C4-2B (cell line): ENCODE data around the gene SPOCK3.
"Not testable (repeated sequence)": the region's sequence is repeated elsewhere in the genome, so short reads cannot be mapped to it uniquely, and the experiment has no call there.

ENCODE experiments used
- H3K27ac ChIP-seq: fragments of 450-650 bp; 2 replicates; pipeline ENCODE4 v1.5.1; 2017
- ZFX ChIP-seq: fragments of 450-650 bp; IDR thresholded peaks from 2 replicates; pipeline ENCODE4 v1.6.1; 2017
- TF ChIP-seq, protein P1 (sequence below): fragments of 450-650 bp; conservative IDR thresholded peaks from 2 replicates; pipeline ENCODE4 v1.5.1; 2017; ENCODE audit warnings: mild to moderate bottlenecking

SPOCK3 gene

DNA sequence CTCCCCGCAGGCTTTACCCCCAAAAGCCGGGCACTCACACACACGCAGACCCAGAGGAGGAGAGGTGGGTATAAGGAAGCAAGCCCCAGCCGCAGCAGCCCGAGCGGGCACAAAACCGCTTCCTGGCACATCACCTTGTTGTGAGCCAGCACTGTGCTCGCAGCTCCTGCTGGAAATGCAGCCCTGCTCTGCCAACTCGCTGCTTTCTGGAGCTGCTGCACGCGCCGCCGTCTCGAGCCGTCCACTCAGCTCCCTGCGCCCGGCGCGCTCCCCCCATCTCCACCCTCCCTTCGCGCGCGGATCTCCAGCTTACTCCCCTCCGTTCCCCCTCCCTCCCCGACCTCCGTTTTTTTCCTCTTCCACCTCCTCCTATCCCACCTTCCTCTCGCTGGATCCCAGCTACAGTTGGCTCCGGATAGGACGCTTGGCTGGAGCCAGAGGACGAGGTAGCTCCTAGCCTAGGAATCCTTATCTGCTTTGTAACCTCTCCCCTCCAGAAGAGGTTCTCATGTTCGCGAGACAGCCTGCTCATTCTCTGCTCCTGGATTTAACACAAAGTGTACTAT, at the start of gene SPOCK3:
TSS of gene SPOCK3 (minus strand) at position 179 of the 566 bp plus-strand sequence.
- TF ChIP-seq, protein P1, sequence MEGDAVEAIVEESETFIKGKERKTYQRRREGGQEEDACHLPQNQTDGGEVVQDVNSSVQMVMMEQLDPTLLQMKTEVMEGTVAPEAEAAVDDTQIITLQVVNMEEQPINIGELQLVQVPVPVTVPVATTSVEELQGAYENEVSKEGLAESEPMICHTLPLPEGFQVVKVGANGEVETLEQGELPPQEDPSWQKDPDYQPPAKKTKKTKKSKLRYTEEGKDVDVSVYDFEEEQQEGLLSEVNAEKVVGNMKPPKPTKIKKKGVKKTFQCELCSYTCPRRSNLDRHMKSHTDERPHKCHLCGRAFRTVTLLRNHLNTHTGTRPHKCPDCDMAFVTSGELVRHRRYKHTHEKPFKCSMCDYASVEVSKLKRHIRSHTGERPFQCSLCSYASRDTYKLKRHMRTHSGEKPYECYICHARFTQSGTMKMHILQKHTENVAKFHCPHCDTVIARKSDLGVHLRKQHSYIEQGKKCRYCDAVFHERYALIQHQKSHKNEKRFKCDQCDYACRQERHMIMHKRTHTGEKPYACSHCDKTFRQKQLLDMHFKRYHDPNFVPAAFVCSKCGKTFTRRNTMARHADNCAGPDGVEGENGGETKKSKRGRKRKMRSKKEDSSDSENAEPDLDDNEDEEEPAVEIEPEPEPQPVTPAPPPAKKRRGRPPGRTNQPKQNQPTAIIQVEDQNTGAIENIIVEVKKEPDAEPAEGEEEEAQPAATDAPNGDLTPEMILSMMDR = no peak
- TF ChIP-seq ZFX = no peak
- no peak within 1 kb of the TSS for H3K27ac ChIP-seq

DNA sequence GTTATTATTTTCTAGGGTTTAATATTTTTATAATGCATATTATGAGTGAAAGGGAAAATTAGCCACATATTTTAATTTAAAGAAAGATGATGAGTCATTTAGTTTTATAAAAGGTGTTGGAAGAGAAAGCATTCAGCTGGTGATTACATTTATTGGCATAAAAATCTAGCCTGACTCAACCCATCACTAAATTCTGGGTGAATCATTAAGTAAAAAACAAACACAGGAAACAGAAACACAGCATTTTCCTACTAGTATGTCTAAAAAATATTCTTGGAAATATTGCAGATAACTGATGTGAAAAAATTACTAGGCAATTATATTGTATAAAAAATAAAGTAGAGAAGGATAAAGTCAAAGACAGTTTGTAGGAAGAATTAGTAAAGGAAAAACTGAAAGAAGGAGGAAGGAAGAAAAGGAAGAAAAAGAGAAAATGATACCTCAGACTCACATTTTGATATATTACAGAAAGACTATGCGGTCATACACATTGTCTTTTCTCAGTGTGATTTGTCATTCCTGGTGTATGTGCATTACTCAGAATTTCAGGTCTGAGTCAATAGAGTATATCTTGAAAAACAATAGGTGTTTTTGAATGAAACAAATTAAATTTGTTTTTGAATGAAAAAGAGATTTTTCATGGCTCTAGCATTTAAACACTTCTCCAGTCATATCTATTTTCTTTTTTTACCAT, 48.0 kb upstream of the SPOCK3 start:
- TF ChIP-seq, protein P1 = no peak
- TF ChIP-seq ZFX = no peak
- no peak overlapping the region for H3K27ac ChIP-seq

DNA sequence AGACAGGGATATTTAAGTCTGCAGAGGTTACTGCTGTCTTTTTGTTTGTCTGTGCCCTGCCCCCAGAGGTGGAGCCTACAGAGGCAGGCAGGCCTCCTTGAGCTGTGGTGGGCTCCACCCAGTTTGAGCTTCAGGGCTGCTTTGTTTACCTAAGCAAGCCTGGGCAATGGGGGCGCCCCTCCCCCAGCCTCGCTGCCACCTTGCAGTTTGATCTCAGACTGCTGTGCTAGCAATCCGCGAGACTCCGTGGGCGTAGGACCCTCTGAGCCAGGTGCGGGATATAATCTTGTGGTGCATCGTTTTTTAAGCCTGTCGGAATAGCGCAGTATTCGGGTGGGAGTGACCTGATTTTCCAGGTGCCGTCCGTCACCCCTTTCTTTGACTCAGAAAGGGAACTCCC, 47.3 kb upstream of the SPOCK3 start:
- H3K27ac ChIP-seq = not testable (repeated sequence)

DNA sequence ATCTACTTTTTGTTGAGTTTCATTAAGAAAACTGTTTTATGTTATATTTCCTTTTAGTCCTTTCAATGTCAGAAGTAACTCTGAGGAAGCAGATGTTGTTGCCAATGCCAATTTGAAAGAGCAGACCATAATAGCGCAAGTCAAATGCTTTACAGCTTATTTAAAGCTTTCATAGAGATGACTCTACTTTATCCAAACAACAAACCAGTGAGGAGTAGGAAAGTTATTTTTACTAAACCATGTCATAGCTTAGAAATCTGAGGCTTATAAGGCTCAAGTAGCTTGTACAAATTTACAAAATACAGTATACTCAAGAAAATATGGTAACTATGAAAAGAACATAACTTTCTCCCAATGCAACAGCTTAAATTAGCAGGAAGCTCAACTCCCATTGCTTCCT, 40.1 kb upstream of the SPOCK3 start:
- no peak overlapping the region for H3K27ac ChIP-seq
- TF ChIP-seq, protein P1 = no peak
- no peak for TF ChIP-seq ZFX

DNA sequence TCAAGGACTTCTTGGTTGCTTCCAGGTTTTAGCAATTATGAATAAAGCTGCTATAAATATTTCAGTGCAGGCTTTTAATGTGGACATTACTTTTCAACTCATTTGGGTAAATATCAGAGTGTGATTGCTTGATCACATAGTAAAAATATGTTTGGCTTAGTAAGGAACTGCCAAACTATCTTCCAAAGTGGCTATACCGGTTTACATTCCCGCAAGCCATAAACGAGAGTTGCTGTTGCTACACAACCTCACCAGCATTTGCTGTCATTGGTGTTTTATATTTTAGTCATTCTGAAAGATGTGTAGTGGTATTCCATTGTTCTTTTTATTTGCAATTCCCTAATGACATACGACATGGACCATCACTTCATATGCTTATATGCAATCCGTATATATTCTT, 30.9 kb upstream of the SPOCK3 start:
- no peak for TF ChIP-seq ZFX
- TF ChIP-seq, protein P1 = no peak
- H3K27ac ChIP-seq = no peak overlapping the region

- TF ChIP-seq, protein P1 = no peak
- TF ChIP-seq ZFX = no peak
Measured at GRCh38 chr4:167248271-167248670, 14.0 kb upstream of the SPOCK3 start.

GRCh38 chr4:167239627-167240026, 5.3 kb upstream of the SPOCK3 start:
- TF ChIP-seq ZFX = no peak
- TF ChIP-seq, protein P1 = no peak
- H3K27ac ChIP-seq = no peak overlapping the region

More at GRCh38 chr4:167248271-167248670, 14.0 kb upstream of the SPOCK3 start:
- no peak overlapping the region for H3K27ac ChIP-seq

DNA sequence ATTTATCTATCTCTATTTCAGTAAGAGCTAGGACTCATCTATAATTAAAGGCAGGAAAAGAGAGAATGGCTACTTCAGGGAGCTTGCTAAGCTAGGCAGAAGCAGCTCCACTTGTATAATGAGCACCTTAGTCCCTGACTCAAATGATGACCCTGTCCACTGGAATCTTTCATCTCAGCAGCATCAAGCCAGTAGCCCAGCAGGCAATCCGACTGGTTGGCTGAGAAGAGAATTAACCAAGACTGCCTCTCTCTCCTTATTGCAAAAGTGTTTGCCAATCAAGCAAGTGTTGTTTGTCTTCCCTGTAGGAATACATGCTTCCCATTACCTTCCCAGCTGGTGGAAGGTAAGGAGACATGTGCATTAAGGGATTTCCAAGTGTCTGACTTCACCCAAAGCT, 3.9 kb upstream of the SPOCK3 start:
- TF ChIP-seq, protein P1 = no peak
- no peak for TF ChIP-seq ZFX
- no peak overlapping the region for H3K27ac ChIP-seq
